HCT116 (cell line): ENCODE results near the gene UGT3A2.

Source experiments
- CBX3 ChIP-seq: IDR thresholded peaks from 2 replicates; pipeline ENCODE4 v1.6.1; 2012; ENCODE audit warnings: low read depth
- CEBPB ChIP-seq: IDR thresholded peaks from 2 replicates; pipeline ENCODE4 v1.6.1; 2012; ENCODE audit warnings: low read depth
- CTCF ChIP-seq, 3 experiments: fragments of 200-600 bp in 1 of 3; sonication (generic) in 1 of 3; IDR thresholded peaks in 2 of 3; conservative IDR thresholded peaks in 1 of 3; 2 replicates each; pipeline ENCODE4 v1.5.1; 2012 to 2017; ENCODE audit warnings: low read depth in 2 of 3, low read length in 2 of 3, antibody characterized with exemption in 1 of 3, borderline replicate concordance in 1 of 3, control low read depth in 1 of 3, mild to moderate bottlenecking in 1 of 3, mixed read lengths in 1 of 3, mixed run types in 1 of 3, moderate library complexity in 1 of 3; ENCODE audit not compliant: insufficient read depth in 1 of 3
- EGR1 ChIP-seq: IDR thresholded peaks from 2 replicates; pipeline ENCODE4 v1.6.1; 2012; ENCODE audit warnings: low read depth
- EZH2phosphoT487 ChIP-seq: fragments of 200-600 bp; IDR thresholded peaks from 2 replicates; pipeline ENCODE4 v1.6.1; 2018; ENCODE audit warnings: antibody characterized with exemption, borderline replicate concordance
- POLR2A ChIP-seq: IDR thresholded peaks from 2 replicates; pipeline ENCODE4 v1.7.0; 2011; ENCODE audit warnings: borderline replicate concordance; ENCODE audit not compliant: insufficient read depth, insufficient read length; ENCODE audit errors: extremely low read depth
- RAD21 ChIP-seq: IDR thresholded peaks from 2 replicates; pipeline ENCODE4 v1.6.1; 2012; ENCODE audit warnings: low read depth, mild to moderate bottlenecking
- SIN3A ChIP-seq: IDR thresholded peaks from 2 replicates; pipeline ENCODE4 v1.6.1; 2012; ENCODE audit warnings: low read depth
- SP1 ChIP-seq: IDR thresholded peaks from 2 replicates; pipeline ENCODE4 v1.6.1; 2012; ENCODE audit warnings: low read depth
- SRF ChIP-seq: IDR thresholded peaks from 2 replicates; pipeline ENCODE4 v1.6.1; 2012; ENCODE audit warnings: low read depth
- TCF7L2 ChIP-seq: IDR thresholded peaks from 2 replicates; pipeline ENCODE4 v1.7.0; 2011; ENCODE audit warnings: borderline replicate concordance, inconsistent platforms; ENCODE audit not compliant: insufficient read depth, insufficient read length; ENCODE audit errors: extremely low read depth
- ZNF274 ChIP-seq: fragments of 200-500 bp; sonication (Bioruptor generic); IDR thresholded peaks from 2 replicates; pipeline ENCODE4 v1.6.1; 2014; ENCODE audit warnings: mild to moderate bottlenecking, low read depth, low read length, inconsistent platforms
- TF ChIP-seq, protein P1 (sequence below): IDR thresholded peaks from 2 replicates; pipeline ENCODE4 v1.6.1; 2012; ENCODE audit warnings: low read depth

GRCh38 chr5:36027711-36028110 lies 39.0 kb downstream of the UGT3A2 start:
- TF ChIP-seq POLR2A (no peak), CTCF (IDR thresholded peaks at IDR 0.05 in 2 of 3, conservative IDR thresholded peaks at IDR 0.05 in 1 of 3; ENCODE audit: borderline replicate concordance in 1 of 3, insufficient read depth in 1 of 3, low read depth in 2 of 3, low read length in 2 of 3) (no peak), SP1 (no peak), EGR1 (no peak), RAD21 (no peak), CBX3 (no peak), ZNF274 (no peak), TCF7L2 (no peak), EZH2phosphoT487 (no peak), CEBPB (no peak), SRF (no peak), SIN3A (no peak)
- TF ChIP-seq, protein P1, sequence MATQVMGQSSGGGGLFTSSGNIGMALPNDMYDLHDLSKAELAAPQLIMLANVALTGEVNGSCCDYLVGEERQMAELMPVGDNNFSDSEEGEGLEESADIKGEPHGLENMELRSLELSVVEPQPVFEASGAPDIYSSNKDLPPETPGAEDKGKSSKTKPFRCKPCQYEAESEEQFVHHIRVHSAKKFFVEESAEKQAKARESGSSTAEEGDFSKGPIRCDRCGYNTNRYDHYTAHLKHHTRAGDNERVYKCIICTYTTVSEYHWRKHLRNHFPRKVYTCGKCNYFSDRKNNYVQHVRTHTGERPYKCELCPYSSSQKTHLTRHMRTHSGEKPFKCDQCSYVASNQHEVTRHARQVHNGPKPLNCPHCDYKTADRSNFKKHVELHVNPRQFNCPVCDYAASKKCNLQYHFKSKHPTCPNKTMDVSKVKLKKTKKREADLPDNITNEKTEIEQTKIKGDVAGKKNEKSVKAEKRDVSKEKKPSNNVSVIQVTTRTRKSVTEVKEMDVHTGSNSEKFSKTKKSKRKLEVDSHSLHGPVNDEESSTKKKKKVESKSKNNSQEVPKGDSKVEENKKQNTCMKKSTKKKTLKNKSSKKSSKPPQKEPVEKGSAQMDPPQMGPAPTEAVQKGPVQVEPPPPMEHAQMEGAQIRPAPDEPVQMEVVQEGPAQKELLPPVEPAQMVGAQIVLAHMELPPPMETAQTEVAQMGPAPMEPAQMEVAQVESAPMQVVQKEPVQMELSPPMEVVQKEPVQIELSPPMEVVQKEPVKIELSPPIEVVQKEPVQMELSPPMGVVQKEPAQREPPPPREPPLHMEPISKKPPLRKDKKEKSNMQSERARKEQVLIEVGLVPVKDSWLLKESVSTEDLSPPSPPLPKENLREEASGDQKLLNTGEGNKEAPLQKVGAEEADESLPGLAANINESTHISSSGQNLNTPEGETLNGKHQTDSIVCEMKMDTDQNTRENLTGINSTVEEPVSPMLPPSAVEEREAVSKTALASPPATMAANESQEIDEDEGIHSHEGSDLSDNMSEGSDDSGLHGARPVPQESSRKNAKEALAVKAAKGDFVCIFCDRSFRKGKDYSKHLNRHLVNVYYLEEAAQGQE: no peak
